Measurements from ENCODE around the gene GABRG3.

GRCh38 chr15:27589260-27589659 is 618.3 kb downstream of the GABRG3 start:
- no peak for TF ChIP-seq CTCF (IDR thresholded peaks at IDR 0.05)
- TF ChIP-seq POLR2A (IDR thresholded peaks at IDR 0.05) = no peak
